Measurements from ENCODE around the gene CPM.

GRCh38 chr12:68815928-68816800 is 116.8 kb downstream of the CPM start:
- TF ChIP-seq CTCF (IDR thresholded peaks at IDR 0.05; ENCODE audit: insufficient read depth, low read length, poor library complexity, severe bottlenecking) (no peak), EZH2phosphoT487 (conservative IDR thresholded peaks at IDR 0.05; ENCODE audit: low read length) (no peak)

All from SU-DHL-6 (cell line).